Hippocampal formation (tissue), 2 donors: ENCODE measurements around the gene GAS2L1.

Source experiments
- DNase-seq, 2 donors: peaks; one replicate each; lab custom pipeline; 2025; lab: John Stamatoyannopoulos, UW

GAS2L1 gene

GRCh38 chr22:29275819-29276565 lies 30.5 kb upstream of the GAS2L1 start:
- no peak for DNase-seq

GRCh38 chr22:29277927-29278326 lies 28.5 kb upstream of the GAS2L1 start:
- DNase-seq, result no peak

GRCh38 chr22:29284196-29284595 lies 22.3 kb upstream of the GAS2L1 start:
- DNase-seq, result no peak

GRCh38 chr22:29288837-29289236 lies 17.6 kb upstream of the GAS2L1 start:
- DNase-seq, result no peak

- no peak for DNase-seq
Observed at GRCh38 chr22:29290061-29290460, 16.4 kb upstream of the GAS2L1 start.

GRCh38 chr22:29291215-29291614 lies 15.2 kb upstream of the GAS2L1 start:
- DNase-seq, result no peak

- no peak for DNase-seq
Observed at GRCh38 chr22:29292379-29292778, 14.1 kb upstream of the GAS2L1 start.

- no peak for DNase-seq
Observed at GRCh38 chr22:29298641-29299040, 7.8 kb upstream of the GAS2L1 start.

GRCh38 chr22:29299136-29299900 lies 7.1 kb upstream of the GAS2L1 start:
- no peak for DNase-seq

GRCh38 chr22:29300467-29300806 lies 6.0 kb upstream of the GAS2L1 start:
- DNase-seq, result no peak

GRCh38 chr22:29300807-29301601 lies 5.4 kb upstream of the GAS2L1 start:
- DNase-seq, result no peak

- no peak for DNase-seq
Observed at GRCh38 chr22:29301716-29302401, 4.6 kb upstream of the GAS2L1 start.

GRCh38 chr22:29302402-29302680 lies 4.1 kb upstream of the GAS2L1 start:
- DNase-seq, result peak in 1 of 2 donors; percentile 40

- DNase-seq, result no peak
Observed at GRCh38 chr22:29302681-29303465, 3.6 kb upstream of the GAS2L1 start.

- DNase-seq, result no peak
Observed at GRCh38 chr22:29305836-29306174, 645 bp upstream of the GAS2L1 start.

GRCh38 chr22:29306835-29307595 lies 565 bp downstream of the GAS2L1 start:
- DNase-seq, result peak; percentile 55 to 68

GRCh38 chr22:29307596-29308147 lies 1.2 kb downstream of the GAS2L1 start:
- DNase-seq, result no peak

- DNase-seq, result no peak
Observed at GRCh38 chr22:29308148-29308790, 1.8 kb downstream of the GAS2L1 start.

- DNase-seq, result no peak
Observed at GRCh38 chr22:29308791-29309262, 2.4 kb downstream of the GAS2L1 start.
